Nephron (organoid): ENCODE data around the gene ADCY7.

Experiments used
- H3K27ac Mint-ChIP-seq, 3 experiments: 2 replicates each; pipeline ENCODE4 v1.8.0; 2020; ENCODE audit warnings: mixed read lengths in 3 of 3, mild to moderate bottlenecking in 2 of 3, moderate library complexity in 1 of 3
- H3K27me3 Mint-ChIP-seq: 2 replicates; pipeline ENCODE4 v1.8.0; 2021; ENCODE audit warnings: low read depth, mild to moderate bottlenecking, moderate library complexity, mixed read lengths
- H3K36me3 Mint-ChIP-seq: 2 replicates; pipeline ENCODE4 v1.8.0; 2020; ENCODE audit warnings: low read depth, mixed read lengths
- H3K4me1 Mint-ChIP-seq: 2 replicates; pipeline ENCODE4 v1.8.0; 2020; ENCODE audit warnings: mixed read lengths
- H3K4me3 Mint-ChIP-seq, 3 experiments: 2 replicates each; pipeline ENCODE4 v1.8.0; 2020; ENCODE audit warnings: mild to moderate bottlenecking in 3 of 3, mixed read lengths in 3 of 3, moderate library complexity in 2 of 3
- H3K9me3 Mint-ChIP-seq: 2 replicates; pipeline ENCODE4 v1.8.0; 2020; ENCODE audit warnings: mixed read lengths
- CTCF ChIP-seq, 3 experiments: fragments of 200-600 bp; sonication (generic); IDR thresholded peaks; one replicate each; pipeline ENCODE4 v1.5.0; 2021; ENCODE audit warnings: antibody characterized with exemption in 3 of 3; ENCODE audit not compliant: unreplicated experiment in 3 of 3

ADCY7 gene

GRCh38 chr16:50278251-50278650, 11.9 kb downstream of the ADCY7 start:
- TF ChIP-seq CTCF (IDR thresholded peaks at IDR 0.05; ENCODE audit: unreplicated experiment in 3 of 3): no peak
- Mint-ChIP-seq H3K36me3 (no peaks in the 10 kb centered on the region), H3K4me3 (no peak overlapping the region), H3K27ac (no peak overlapping the region), H3K9me3 (peaks cover 3% of the 10 kb centered on the region), H3K27me3 (peaks cover 4% of the 10 kb centered on the region), H3K4me1 (no peaks in the 10 kb centered on the region)

- no peak overlapping the region for H3K27ac Mint-ChIP-seq
- H3K4me1 Mint-ChIP-seq: no peaks in the 10 kb centered on the region
- no peak overlapping the region for H3K4me3 Mint-ChIP-seq
- H3K36me3 Mint-ChIP-seq: no peaks in the 10 kb centered on the region
- peaks cover 3% of the 10 kb centered on the region for H3K9me3 Mint-ChIP-seq
- TF ChIP-seq CTCF (IDR thresholded peaks at IDR 0.05; ENCODE audit: unreplicated experiment in 3 of 3): no peak
- H3K27me3 Mint-ChIP-seq: peaks cover 3% of the 10 kb centered on the region
Observed at GRCh38 chr16:50279504-50279865, 13.1 kb downstream of the ADCY7 start.

- Mint-ChIP-seq H3K27me3 (peaks cover 3% of the 10 kb centered on the region), H3K4me3 (no peak overlapping the region), H3K36me3 (no peaks in the 10 kb centered on the region), H3K27ac (no peak overlapping the region), H3K9me3 (peaks cover 3% of the 10 kb centered on the region), H3K4me1 (no peaks in the 10 kb centered on the region)
- no peak for TF ChIP-seq CTCF (IDR thresholded peaks at IDR 0.05; ENCODE audit: unreplicated experiment in 3 of 3)
Observed at GRCh38 chr16:50280932-50281331, 14.6 kb downstream of the ADCY7 start.

- H3K27ac Mint-ChIP-seq: no peak overlapping the region
- peaks cover 3% of the 10 kb centered on the region for H3K9me3 Mint-ChIP-seq
- H3K27me3 Mint-ChIP-seq: peaks cover 3% of the 10 kb centered on the region
- no peaks in the 10 kb centered on the region for H3K36me3 Mint-ChIP-seq
- H3K4me3 Mint-ChIP-seq: no peak overlapping the region
- no peaks in the 10 kb centered on the region for H3K4me1 Mint-ChIP-seq
- no peak for TF ChIP-seq CTCF (IDR thresholded peaks at IDR 0.05; ENCODE audit: unreplicated experiment in 3 of 3)
Observed at GRCh38 chr16:50281391-50282009, 15.1 kb downstream of the ADCY7 start.

- Mint-ChIP-seq H3K36me3 (no peaks in the 10 kb centered on the region), H3K4me3 (no peak overlapping the region), H3K4me1 (no peaks in the 10 kb centered on the region), H3K27me3 (peaks cover 3% of the 10 kb centered on the region), H3K9me3 (peaks cover 3% of the 10 kb centered on the region), H3K27ac (no peak overlapping the region)
- no peak for TF ChIP-seq CTCF (IDR thresholded peaks at IDR 0.05; ENCODE audit: unreplicated experiment in 3 of 3)
Observed at GRCh38 chr16:50282010-50282538, 15.7 kb downstream of the ADCY7 start.

- Mint-ChIP-seq H3K4me3 (no peak overlapping the region), H3K27ac (no peak overlapping the region), H3K4me1 (no peaks in the 10 kb centered on the region), H3K27me3 (peaks cover 3% of the 10 kb centered on the region), H3K9me3 (peaks cover 3% of the 10 kb centered on the region), H3K36me3 (no peaks in the 10 kb centered on the region)
- TF ChIP-seq CTCF (IDR thresholded peaks at IDR 0.05; ENCODE audit: unreplicated experiment in 3 of 3): no peak
Observed at GRCh38 chr16:50282955-50283631, 16.7 kb downstream of the ADCY7 start.
